Measurements from ENCODE around the gene KRT15.

The KRT15 gene

GRCh38 chr17:41549596-41550039 is 30.9 kb upstream of the KRT15 start:
- DNase-seq (ENCODE audit: low read depth): peak; percentile 44
- TF ChIP-seq, protein P1, sequence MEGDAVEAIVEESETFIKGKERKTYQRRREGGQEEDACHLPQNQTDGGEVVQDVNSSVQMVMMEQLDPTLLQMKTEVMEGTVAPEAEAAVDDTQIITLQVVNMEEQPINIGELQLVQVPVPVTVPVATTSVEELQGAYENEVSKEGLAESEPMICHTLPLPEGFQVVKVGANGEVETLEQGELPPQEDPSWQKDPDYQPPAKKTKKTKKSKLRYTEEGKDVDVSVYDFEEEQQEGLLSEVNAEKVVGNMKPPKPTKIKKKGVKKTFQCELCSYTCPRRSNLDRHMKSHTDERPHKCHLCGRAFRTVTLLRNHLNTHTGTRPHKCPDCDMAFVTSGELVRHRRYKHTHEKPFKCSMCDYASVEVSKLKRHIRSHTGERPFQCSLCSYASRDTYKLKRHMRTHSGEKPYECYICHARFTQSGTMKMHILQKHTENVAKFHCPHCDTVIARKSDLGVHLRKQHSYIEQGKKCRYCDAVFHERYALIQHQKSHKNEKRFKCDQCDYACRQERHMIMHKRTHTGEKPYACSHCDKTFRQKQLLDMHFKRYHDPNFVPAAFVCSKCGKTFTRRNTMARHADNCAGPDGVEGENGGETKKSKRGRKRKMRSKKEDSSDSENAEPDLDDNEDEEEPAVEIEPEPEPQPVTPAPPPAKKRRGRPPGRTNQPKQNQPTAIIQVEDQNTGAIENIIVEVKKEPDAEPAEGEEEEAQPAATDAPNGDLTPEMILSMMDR (conservative IDR thresholded peaks at IDR 0.05; ENCODE audit: low read depth, low read length): no peak
- no peak overlapping the region for H3K4me3 ChIP-seq (ENCODE audit: low read depth, low read length)

DNA sequence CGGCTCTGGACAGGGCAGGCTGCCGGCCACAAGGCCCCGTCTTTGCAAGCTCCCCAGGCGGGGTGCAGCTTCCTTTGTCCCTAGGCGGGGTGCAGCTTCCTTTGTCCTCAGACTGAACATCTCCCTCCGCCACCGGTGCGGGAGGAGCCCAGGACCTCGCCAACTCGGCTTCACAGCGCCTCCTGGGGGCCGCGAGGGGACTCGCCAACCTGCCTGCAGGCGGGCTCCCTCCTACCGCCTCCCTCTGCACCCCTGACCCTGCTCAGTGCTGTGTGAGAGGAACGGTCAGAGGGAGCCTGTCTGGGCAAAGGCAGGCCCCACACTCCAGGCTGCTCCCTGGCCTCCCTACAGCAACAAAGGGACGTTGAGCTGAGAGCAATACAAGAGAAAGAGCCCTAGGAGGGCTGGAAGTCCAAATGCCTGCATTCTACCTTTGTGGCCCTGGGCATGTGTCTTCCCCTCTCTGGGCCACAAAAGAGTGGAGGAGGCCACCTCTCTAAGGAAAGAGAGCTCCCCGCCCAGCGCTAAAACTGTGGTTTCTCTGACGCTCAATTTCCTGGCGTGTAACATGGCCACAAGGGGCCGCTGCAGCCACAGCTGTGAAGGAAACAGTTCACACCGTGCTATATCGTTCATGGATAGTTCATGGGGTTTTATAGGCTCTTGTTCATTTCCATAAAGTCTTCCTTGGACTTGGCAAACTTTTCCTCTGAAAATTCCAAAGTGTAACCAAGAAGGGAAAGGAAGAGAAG is 30.3 kb upstream of the KRT15 start:
- H3K4me3 ChIP-seq (ENCODE audit: low read depth, low read length): peak overlapping the region; percentile 35
- TF ChIP-seq, protein P1 (conservative IDR thresholded peaks at IDR 0.05; ENCODE audit: low read depth, low read length): peak; percentile 88
- DNase-seq (ENCODE audit: low read depth): peak; percentile 94

DNA sequence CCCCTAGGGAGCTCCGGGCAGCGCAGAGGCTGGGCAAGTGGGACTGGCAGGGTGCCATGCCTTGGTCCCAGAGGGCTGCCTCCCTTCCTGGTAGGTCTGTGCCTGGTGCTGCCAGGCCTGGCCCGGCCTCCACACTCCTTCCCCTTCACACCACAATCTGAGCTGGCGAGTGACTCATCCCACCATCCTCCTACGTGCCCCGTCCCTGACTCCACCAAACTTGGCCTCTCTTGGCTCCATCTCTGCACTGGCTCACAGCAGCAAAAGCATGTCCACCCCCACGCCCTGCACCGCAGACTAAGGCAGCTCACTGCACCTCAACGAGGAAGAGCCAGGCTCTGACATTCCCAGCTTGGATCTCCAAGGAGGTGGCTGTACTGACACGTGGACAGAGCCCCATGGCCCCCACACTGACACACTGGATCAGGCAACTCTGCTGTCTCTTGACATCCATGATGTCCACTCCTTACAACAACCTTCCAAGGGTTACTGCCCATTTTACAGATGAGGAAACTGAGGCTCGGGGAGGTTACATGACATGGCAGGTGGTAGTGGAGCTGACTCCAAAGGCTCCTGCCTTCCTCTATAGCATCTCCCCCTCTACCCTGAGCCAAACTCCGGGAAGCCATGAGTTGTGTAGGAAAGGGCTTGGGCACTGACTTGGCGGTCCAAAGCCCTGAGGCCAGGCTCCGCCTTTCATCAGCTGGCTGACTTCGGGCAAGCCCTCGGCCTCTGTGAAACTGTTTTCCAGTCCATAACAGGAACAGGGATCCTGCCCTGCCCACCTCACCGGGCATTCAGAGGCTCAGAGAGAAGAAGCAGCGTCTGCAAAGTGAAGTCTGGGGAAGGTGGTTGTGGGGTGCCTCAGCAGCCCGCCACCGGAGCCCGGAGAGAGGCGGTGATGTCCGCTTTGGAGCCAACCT is 29.5 kb upstream of the KRT15 start:
- DNase-seq (ENCODE audit: low read depth): peak; percentile 90
- peak overlapping the region; percentile 35 for H3K4me3 ChIP-seq (ENCODE audit: low read depth, low read length)
- TF ChIP-seq, protein P1 (conservative IDR thresholded peaks at IDR 0.05; ENCODE audit: low read depth, low read length): no peak

DNA sequence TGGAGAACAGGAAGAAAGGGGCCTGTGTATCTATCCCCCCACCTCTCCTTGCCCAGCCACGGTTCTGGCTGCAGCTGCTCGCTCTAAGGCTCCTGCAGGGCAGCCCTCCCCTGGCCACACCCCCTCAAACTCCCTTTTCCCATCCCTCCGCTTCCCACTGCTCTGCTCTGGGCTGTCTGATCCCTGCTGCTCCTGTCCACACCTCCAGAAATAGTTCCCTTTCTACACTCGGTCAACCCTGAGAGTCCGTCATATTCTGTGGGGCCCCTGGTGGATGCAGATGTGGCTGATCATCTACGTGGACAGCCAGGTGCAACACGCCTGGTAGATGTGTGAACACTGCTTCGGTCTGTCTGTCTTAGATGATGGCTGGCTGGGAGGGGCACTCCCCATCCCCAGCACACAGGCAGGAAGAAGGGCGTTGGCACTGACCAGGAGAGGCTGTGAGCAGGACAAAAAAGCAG is 28.7 kb upstream of the KRT15 start:
- TF ChIP-seq, protein P1 (conservative IDR thresholded peaks at IDR 0.05; ENCODE audit: low read depth, low read length): no peak
- peak; percentile 32 for DNase-seq (ENCODE audit: low read depth)
- no peak overlapping the region for H3K4me3 ChIP-seq (ENCODE audit: low read depth, low read length)

DNA sequence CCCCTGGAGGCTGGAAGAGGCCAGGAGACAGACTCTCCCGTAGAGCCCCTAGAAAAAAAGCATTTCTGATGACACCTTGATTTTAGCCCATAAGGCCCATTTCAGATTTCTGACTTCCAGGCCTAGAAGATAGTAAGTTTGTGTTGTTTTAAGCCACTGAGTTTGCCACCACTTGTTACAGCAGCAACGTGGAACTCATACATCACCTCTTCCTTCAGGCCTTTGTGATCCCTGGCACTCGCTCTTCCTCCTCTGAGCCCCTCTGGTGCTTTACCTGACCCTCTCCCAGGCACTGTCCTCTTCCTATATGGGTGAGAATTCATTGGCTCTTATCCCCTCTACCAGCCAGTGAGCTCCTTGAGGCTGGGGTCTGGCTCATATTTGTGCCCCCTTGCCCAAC is 28.1 kb upstream of the KRT15 start:
- no peak overlapping the region for H3K4me3 ChIP-seq (ENCODE audit: low read depth, low read length)
- no peak for DNase-seq (ENCODE audit: low read depth)
- TF ChIP-seq, protein P1 (conservative IDR thresholded peaks at IDR 0.05; ENCODE audit: low read depth, low read length): no peak

DNA sequence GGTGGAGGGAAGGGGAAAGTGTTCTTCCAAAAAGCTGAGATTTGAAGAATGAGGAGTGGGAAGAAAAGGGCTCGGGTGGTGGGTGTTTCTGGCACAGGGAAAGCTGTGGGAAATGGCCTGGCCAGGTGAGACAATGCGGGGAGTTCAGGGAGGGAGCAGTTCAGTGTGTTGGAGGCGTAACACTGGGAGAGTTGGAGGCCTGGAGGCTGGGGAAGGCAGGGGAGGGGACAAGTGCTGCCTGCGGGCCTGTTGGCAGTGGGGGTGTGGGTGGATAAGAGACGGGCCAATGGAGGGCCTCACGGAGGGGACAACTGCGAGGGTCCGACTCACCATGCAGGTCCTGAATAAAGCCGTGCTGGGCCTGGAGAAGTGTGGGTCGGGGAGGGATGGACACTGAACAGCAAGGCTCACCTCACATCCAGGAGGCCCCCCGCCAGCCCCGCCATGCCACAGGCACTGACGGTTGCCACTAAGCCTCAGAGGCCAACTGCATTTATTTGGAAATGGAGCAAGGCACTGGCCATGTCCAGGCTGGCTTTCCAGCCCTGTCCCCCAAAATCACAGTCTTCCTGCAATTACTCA is 27.2 kb upstream of the KRT15 start:
- no peak overlapping the region for H3K4me3 ChIP-seq (ENCODE audit: low read depth, low read length)
- TF ChIP-seq, protein P1 (conservative IDR thresholded peaks at IDR 0.05; ENCODE audit: low read depth, low read length): no peak
- no peak for DNase-seq (ENCODE audit: low read depth)

Measured in choroid plexus epithelial cell (primary cell).